ENCODE data around the gene TBL2. TPM values are rescaled to one million over a fixed set of nuclear protein-coding genes. Genes with fewer than 3 reads are reported as not detected.

TBL2 gene
- total RNA-seq, 1 experiment from 2014 or later: 60.1 TPM

DNA sequence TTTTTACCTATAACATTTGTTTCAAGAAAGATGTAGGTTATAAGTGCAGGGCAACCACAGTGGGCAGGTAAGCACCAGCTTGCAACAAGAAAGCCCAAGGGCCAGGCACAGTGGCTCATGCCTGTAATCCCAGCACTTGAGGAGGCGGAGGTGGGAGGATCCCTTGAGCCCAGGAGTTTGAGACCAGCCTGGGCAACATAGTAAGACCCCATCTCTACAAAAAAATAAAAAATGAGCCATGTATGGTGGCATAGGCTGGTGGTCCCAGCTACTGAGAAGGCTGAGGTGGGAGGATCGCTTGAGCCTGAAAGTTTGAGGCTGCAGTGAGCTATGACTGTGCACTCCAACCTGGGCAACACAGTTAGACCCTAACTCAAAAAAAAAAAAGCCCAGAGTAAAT, 33.7 kb downstream of the TBL2 start:
- H3K36me3 ChIP-seq (ENCODE audit: control insufficient read depth, insufficient read depth, low read length): 0 out of 2 replicates have a peak, but pooled peaks cover 6% of the 10 kb centered on the region
- intact Hi-C loops (cut with micrococcal nuclease; ENCODE audit: unreplicated experiment): no loop called here
- no peak for TF ChIP-seq TCF7L2 (IDR thresholded peaks at IDR 0.05; ENCODE audit: low read depth, low read length)
- no peak for TF ChIP-seq POLR2AphosphoS5 (IDR thresholded peaks at IDR 0.05; ENCODE audit: low read depth, low read length)
- TF ChIP-seq, protein P1, sequence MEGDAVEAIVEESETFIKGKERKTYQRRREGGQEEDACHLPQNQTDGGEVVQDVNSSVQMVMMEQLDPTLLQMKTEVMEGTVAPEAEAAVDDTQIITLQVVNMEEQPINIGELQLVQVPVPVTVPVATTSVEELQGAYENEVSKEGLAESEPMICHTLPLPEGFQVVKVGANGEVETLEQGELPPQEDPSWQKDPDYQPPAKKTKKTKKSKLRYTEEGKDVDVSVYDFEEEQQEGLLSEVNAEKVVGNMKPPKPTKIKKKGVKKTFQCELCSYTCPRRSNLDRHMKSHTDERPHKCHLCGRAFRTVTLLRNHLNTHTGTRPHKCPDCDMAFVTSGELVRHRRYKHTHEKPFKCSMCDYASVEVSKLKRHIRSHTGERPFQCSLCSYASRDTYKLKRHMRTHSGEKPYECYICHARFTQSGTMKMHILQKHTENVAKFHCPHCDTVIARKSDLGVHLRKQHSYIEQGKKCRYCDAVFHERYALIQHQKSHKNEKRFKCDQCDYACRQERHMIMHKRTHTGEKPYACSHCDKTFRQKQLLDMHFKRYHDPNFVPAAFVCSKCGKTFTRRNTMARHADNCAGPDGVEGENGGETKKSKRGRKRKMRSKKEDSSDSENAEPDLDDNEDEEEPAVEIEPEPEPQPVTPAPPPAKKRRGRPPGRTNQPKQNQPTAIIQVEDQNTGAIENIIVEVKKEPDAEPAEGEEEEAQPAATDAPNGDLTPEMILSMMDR (IDR thresholded peaks at IDR 0.05): no peak
- no peak for TF ChIP-seq SIN3A (IDR thresholded peaks at IDR 0.05; ENCODE audit: borderline replicate concordance, insufficient read depth, low read depth, low read length)
- TF ChIP-seq, protein P2, sequence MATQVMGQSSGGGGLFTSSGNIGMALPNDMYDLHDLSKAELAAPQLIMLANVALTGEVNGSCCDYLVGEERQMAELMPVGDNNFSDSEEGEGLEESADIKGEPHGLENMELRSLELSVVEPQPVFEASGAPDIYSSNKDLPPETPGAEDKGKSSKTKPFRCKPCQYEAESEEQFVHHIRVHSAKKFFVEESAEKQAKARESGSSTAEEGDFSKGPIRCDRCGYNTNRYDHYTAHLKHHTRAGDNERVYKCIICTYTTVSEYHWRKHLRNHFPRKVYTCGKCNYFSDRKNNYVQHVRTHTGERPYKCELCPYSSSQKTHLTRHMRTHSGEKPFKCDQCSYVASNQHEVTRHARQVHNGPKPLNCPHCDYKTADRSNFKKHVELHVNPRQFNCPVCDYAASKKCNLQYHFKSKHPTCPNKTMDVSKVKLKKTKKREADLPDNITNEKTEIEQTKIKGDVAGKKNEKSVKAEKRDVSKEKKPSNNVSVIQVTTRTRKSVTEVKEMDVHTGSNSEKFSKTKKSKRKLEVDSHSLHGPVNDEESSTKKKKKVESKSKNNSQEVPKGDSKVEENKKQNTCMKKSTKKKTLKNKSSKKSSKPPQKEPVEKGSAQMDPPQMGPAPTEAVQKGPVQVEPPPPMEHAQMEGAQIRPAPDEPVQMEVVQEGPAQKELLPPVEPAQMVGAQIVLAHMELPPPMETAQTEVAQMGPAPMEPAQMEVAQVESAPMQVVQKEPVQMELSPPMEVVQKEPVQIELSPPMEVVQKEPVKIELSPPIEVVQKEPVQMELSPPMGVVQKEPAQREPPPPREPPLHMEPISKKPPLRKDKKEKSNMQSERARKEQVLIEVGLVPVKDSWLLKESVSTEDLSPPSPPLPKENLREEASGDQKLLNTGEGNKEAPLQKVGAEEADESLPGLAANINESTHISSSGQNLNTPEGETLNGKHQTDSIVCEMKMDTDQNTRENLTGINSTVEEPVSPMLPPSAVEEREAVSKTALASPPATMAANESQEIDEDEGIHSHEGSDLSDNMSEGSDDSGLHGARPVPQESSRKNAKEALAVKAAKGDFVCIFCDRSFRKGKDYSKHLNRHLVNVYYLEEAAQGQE (IDR thresholded peaks at IDR 0.05; ENCODE audit: insufficient read depth in 1 of 2, low read depth in 2 of 2, low read length in 1 of 2): no peak
- H3K27me3 ChIP-seq (ENCODE audit: control insufficient read depth, insufficient read depth, low read length): no peaks in the 10 kb centered on the region
- in situ Hi-C loops (cut with HindIII; ENCODE audit: low pct_unique_long_range_greater_than_20kb, low sequenced_read_pairs): no loop called here
- H3K9me3 ChIP-seq (ENCODE audit: control insufficient read depth, insufficient read depth, low read depth, low read length): no peaks in the 10 kb centered on the region
- no peaks in the 10 kb centered on the region for H3K4me1 ChIP-seq (ENCODE audit: control insufficient read depth, insufficient read depth, low read length)
- CTCF ChIA-PET: no interaction called here
- ATAC-seq (no peak), DNase-seq (ENCODE audit: low read depth, low spot score) (no peak)
- POLR2A ChIA-PET: no interaction called here
- H3K27ac ChIP-seq (ENCODE audit: low read length): no peak overlapping the region
- no TSS peak for BruUV-seq (replicated peaks)
- no peak overlapping the region for H3K4me3 ChIP-seq (ENCODE audit: low read depth in 2 of 2, low read length in 2 of 2)

DNA sequence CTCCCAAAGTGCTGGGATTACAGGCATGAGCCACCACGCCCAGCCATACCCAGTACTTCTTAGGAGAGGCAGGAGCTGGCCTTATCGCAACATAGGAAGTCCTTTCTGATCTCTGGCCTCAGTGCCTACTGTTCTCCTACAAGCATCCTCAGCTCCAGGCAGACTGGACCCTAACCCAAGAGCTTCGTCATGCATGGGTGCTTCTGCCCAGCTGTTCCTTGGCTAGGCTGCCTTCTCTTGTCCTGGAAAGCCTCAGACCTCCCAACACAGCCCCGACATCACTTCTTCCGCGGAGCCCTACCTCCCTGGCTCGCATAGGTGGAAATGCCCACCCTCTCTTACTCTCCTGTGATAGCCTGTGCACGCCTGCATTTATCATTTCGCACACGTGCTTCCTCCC, 36.7 kb downstream of the TBL2 start:
- no TSS peak for BruUV-seq (replicated peaks)
- DNase-seq (ENCODE audit: low read depth, low spot score): no peak
- ATAC-seq: no peak
- H3K36me3 ChIP-seq (ENCODE audit: control insufficient read depth, insufficient read depth, low read length): peaks cover 12% of the 10 kb centered on the region
- no peak overlapping the region for H3K27ac ChIP-seq (ENCODE audit: low read length)
- no peak overlapping the region for H3K4me3 ChIP-seq (ENCODE audit: low read depth in 2 of 2, low read length in 2 of 2)
- in situ Hi-C loops (cut with HindIII; ENCODE audit: low pct_unique_long_range_greater_than_20kb, low sequenced_read_pairs): no loop called here
- TF ChIP-seq, protein P2 (IDR thresholded peaks at IDR 0.05; ENCODE audit: insufficient read depth in 1 of 2, low read depth in 2 of 2, low read length in 1 of 2): no peak
- TF ChIP-seq POLR2AphosphoS5 (IDR thresholded peaks at IDR 0.05; ENCODE audit: low read depth, low read length) (no peak), SIN3A (IDR thresholded peaks at IDR 0.05; ENCODE audit: borderline replicate concordance, insufficient read depth, low read depth, low read length) (no peak), TCF7L2 (IDR thresholded peaks at IDR 0.05; ENCODE audit: low read depth, low read length) (no peak)
- TF ChIP-seq, protein P1 (IDR thresholded peaks at IDR 0.05): no peak
- intact Hi-C loops (cut with micrococcal nuclease; ENCODE audit: unreplicated experiment): no loop called here
- no peaks in the 10 kb centered on the region for H3K4me1 ChIP-seq (ENCODE audit: control insufficient read depth, insufficient read depth, low read length)
- H3K9me3 ChIP-seq (ENCODE audit: control insufficient read depth, insufficient read depth, low read depth, low read length): no peaks in the 10 kb centered on the region
- ChIA-PET POLR2A (interaction anchor here (0.7 kb wide), 1 partner anchor 174 kb away, joined by 8 read pairs; no protein-coding TSS in a partner anchor), CTCF (interaction anchor here (0.6 kb wide), 1 partner anchor 10 kb away, joined by 8 read pairs; no protein-coding TSS in a partner anchor)
- H3K27me3 ChIP-seq (ENCODE audit: control insufficient read depth, insufficient read depth, low read length): no peaks in the 10 kb centered on the region
